HepG2 (cell line): ENCODE results near the gene PCYT2. TPM values are rescaled to one million over a fixed set of nuclear protein-coding genes. Genes with fewer than 3 reads are reported as not detected.

Experiments used
- AKAP8 ChIP-seq: sonication (generic); formaldehyde crosslinking; IDR thresholded peaks from 2 replicates; pipeline ENCODE4 v1.5.1; 2020; ENCODE audit warnings: mild to moderate bottlenecking, missing genetic modification reagents
- CREBL2 ChIP-seq: sonication (generic); formaldehyde crosslinking; IDR thresholded peaks from 2 replicates; pipeline ENCODE4 v1.8.1; 2023; ENCODE audit warnings: missing genetic modification reagents, mild to moderate bottlenecking, borderline replicate concordance
- DZIP1 ChIP-seq: sonication (generic); formaldehyde crosslinking; IDR thresholded peaks from 2 replicates; pipeline ENCODE4 v1.5.0; 2020; ENCODE audit warnings: mild to moderate bottlenecking, missing genetic modification reagents
- EP300 ChIP-seq, 3 experiments: sonication (generic) in 1 of 3; formaldehyde crosslinking in 1 of 3; IDR thresholded peaks; 2 replicates each; pipeline versions ENCODE4 v1.5.1 to v1.6.1; 2011 to 2020; ENCODE audit warnings: low read depth in 2 of 3, low read length in 2 of 3, borderline replicate concordance in 1 of 3, improper control_type of control experiment in 1 of 3, mild to moderate bottlenecking in 1 of 3, missing genetic modification reagents in 1 of 3, moderate library complexity in 1 of 3
- GPN1 ChIP-seq: sonication (generic); formaldehyde crosslinking; IDR thresholded peaks from 2 replicates; pipeline ENCODE4 v1.5.1; 2020; ENCODE audit warnings: missing genetic modification reagents, borderline replicate concordance
- HHEX ChIP-seq: IDR thresholded peaks from 2 replicates; pipeline ENCODE4 v1.6.1; 2016; ENCODE audit warnings: control low read depth
- HOXA3 ChIP-seq: sonication (generic); formaldehyde crosslinking; IDR thresholded peaks from 2 replicates; pipeline ENCODE4 v1.5.0; 2020; ENCODE audit warnings: missing genetic modification reagents
- HOXA7 ChIP-seq: sonication (generic); formaldehyde crosslinking; IDR thresholded peaks from 2 replicates; pipeline ENCODE4 v1.8.1; 2022; ENCODE audit warnings: mild to moderate bottlenecking, missing genetic modification reagents, moderate library complexity
- MAZ ChIP-seq, 2 experiments: sonication (generic) in 1 of 2; formaldehyde crosslinking in 1 of 2; IDR thresholded peaks; 2 replicates each; pipeline versions ENCODE4 v1.5.0 to v1.6.1; 2012 to 2020; ENCODE audit warnings: low read depth in 2 of 2, mild to moderate bottlenecking in 2 of 2, borderline replicate concordance in 1 of 2, improper control_type of control experiment in 1 of 2, low read length in 1 of 2, missing genetic modification reagents in 1 of 2, moderate library complexity in 1 of 2
- MEF2D ChIP-seq: sonication (generic); formaldehyde crosslinking; IDR thresholded peaks from 2 replicates; pipeline ENCODE4 v1.5.1; 2020; ENCODE audit warnings: mild to moderate bottlenecking, missing genetic modification reagents
- THYN1 ChIP-seq: sonication (generic); formaldehyde crosslinking; IDR thresholded peaks from 2 replicates; pipeline ENCODE4 v1.8.1; 2023; ENCODE audit warnings: low read depth, mild to moderate bottlenecking, moderate library complexity, missing genetic modification reagents, borderline replicate concordance
- ZBTB21 ChIP-seq: sonication (generic); formaldehyde crosslinking; IDR thresholded peaks from 2 replicates; pipeline ENCODE4 v1.4.0; 2020; ENCODE audit warnings: missing genetic modification reagents
- ZBTB3 ChIP-seq: sonication (generic); formaldehyde crosslinking; IDR thresholded peaks from 2 replicates; pipeline ENCODE4 v1.4.0; 2020; ENCODE audit warnings: low read depth, mild to moderate bottlenecking, moderate library complexity, missing genetic modification reagents, borderline replicate concordance
- ZBTB46 ChIP-seq: sonication (generic); formaldehyde crosslinking; IDR thresholded peaks from 2 replicates; pipeline ENCODE4 v1.4.0; 2020; ENCODE audit warnings: mild to moderate bottlenecking, missing genetic modification reagents, borderline replicate concordance
- ZMAT5 ChIP-seq: sonication (generic); formaldehyde crosslinking; IDR thresholded peaks from 2 replicates; pipeline ENCODE4 v1.5.0; 2020; ENCODE audit warnings: mild to moderate bottlenecking, low read depth, missing genetic modification reagents, borderline replicate concordance
- ZNF101 ChIP-seq: sonication (generic); formaldehyde crosslinking; IDR thresholded peaks from 2 replicates; pipeline ENCODE4 v1.4.0; 2020; ENCODE audit warnings: mild to moderate bottlenecking, low read depth, missing genetic modification reagents, borderline replicate concordance
- ZNF510 ChIP-seq: sonication (generic); formaldehyde crosslinking; IDR thresholded peaks from 2 replicates; pipeline ENCODE4 v1.4.0; 2020; ENCODE audit warnings: low read depth, mild to moderate bottlenecking, missing genetic modification reagents
- ZNF746 ChIP-seq: sonication (generic); formaldehyde crosslinking; IDR thresholded peaks from 2 replicates; pipeline ENCODE4 v1.8.0; 2022; ENCODE audit warnings: mild to moderate bottlenecking, missing genetic modification reagents
- polyA plus RNA-seq, 8 experiments: library from polyadenylated mRNA; depleted of rRNA in 3 of 8; stranded (reverse) in 7 of 8; unstranded in 1 of 8; fragments of >200 nt; fragmentation: Illumina TruSeq in 4 of 8; extraction: Trizol in 4 of 8; gene quantifications; 2 replicates each; pipeline versions ENCODE4 v1.2.1 to v1.2.3, GENCODE V29; 2011 to 2016; ENCODE audit warnings: low read depth in 4 of 8, missing spikeins in 1 of 8, mixed read lengths in 1 of 8; ENCODE audit not compliant: insufficient read depth in 1 of 8
- total RNA-seq, 5 experiments: library from RNA; depleted of rRNA; stranded (reverse); fragments of >200 nt; fragmentation: Illumina TruSeq; extraction: Trizol; gene quantifications; 2 replicates each; pipeline ENCODE4 v1.2.3, GENCODE V29; 2016; ENCODE audit warnings: low read depth in 1 of 5

The PCYT2 gene
- total and polyA plus RNA-seq, 2 of the 13 experiments (the other 11 are each of a cell fraction or from before 2014, with no cell fraction given): 147 to 297 TPM

- TF ChIP-seq ZBTB46 (CRISPR knock-in tag) (peak; percentile 72), ZNF101 (CRISPR knock-in tag) (0 out of 2 replicates have a peak, but pooled peaks have one; percentile 56), ZNF510 (CRISPR knock-in tag) (peak; percentile 71; the same call in 1 of the 2 replicates), THYN1 (CRISPR knock-in tag) (no peak), ZBTB3 (CRISPR knock-in tag) (peak; percentile 50; the same call in 1 of the 2 replicates), DZIP1 (CRISPR knock-in tag) (no peak), HOXA7 (CRISPR knock-in tag) (no peak), MAZ (IDR thresholded peaks at IDR 0.05; ENCODE audit: borderline replicate concordance, low read depth, low read length) (peak; percentile 46; the same call in 1 of the 2 replicates), MAZ (CRISPR knock-in tag; IDR thresholded peaks at IDR 0.05; ENCODE audit: low read depth) (peak; percentile 93), CREBL2 (CRISPR knock-in tag) (peak; percentile 60; the same call in 1 of the 2 replicates), ZBTB21 (CRISPR knock-in tag) (no peak; the same call in 1 of the 2 replicates), AKAP8 (CRISPR knock-in tag) (peak; percentile 80; the same call in 1 of the 2 replicates), MEF2D (no peak), HOXA3 (CRISPR knock-in tag) (peak; percentile 60), EP300 (IDR thresholded peaks at IDR 0.05; ENCODE audit: low read depth in 2 of 2, low read length in 2 of 2) (0 out of 4 replicates have a peak, but pooled peaks of 1 of the 2 experiments have one; percentile 11), EP300 (CRISPR knock-in tag; IDR thresholded peaks at IDR 0.05; ENCODE audit: borderline replicate concordance) (0 out of 2 replicates have a peak, but pooled peaks have one; percentile 37), GPN1 (CRISPR knock-in tag) (no peak; the same call in 1 of the 2 replicates), HHEX (CRISPR knock-in tag) (no peak), ZMAT5 (no peak), ZNF746 (CRISPR knock-in tag) (no peak; the same call in 1 of the 2 replicates)
Measured at GRCh38 chr17:81927653-81928543, 16.7 kb upstream of the PCYT2 start, which contains the start of gene MAFG (continued).
